Endothelial cell of umbilical vein (primary cell): Measurements from ENCODE around the gene TNS1. TPM values are rescaled to one million over a fixed set of nuclear protein-coding genes. Genes with fewer than 3 reads are reported as not detected.

Experiments
- BruUV-seq: library from RNA; stranded (reverse); fragments of 400-500 nt; replicated peaks from 2 replicates; lab custom pipeline; 2021; lab: Mats Ljungman, UMichigan
- CTCF ChIA-PET: fragments of 300-600, 350-600 bp; sonication (Branson Sonifier 250); formaldehyde crosslinking; loops from one replicate; lab custom pipeline; 2021; ENCODE audit warnings: antibody characterized with exemption, inconsistent platforms; lab: Charles Lee
- POLR2A ChIA-PET: fragments of 300-600, 350-600 bp; sonication (Branson Sonifier 250); formaldehyde crosslinking; loops from one replicate; lab custom pipeline; 2021; ENCODE audit warnings: antibody characterized with exemption, inconsistent platforms; lab: Charles Lee
- DNase-seq: peaks from one replicate; pipeline ENCODE4 v3.0.0-alpha.2; 2011; ENCODE audit warnings: low read depth, low spot score
- FAIRE-seq: peaks from 2 replicates; lab custom pipeline; 2011; peaks lifted over from hg19 to GRCh38; lab: Jason Lieb, UNC
- H2AFZ ChIP-seq: 2 replicates; pipeline ENCODE4 v1.6.0; 2012; ENCODE audit warnings: low read depth, low read length, control low read depth, inconsistent platforms
- H3K27ac ChIP-seq: 2 replicates; pipeline ENCODE4 v1.5.1; 2011; ENCODE audit warnings: low read depth, mild to moderate bottlenecking, control low read depth, low read length, moderate library complexity; ENCODE audit not compliant: insufficient read depth
- H3K27me3 ChIP-seq, 2 experiments: 2 replicates each; pipeline versions ENCODE4 v1.6.0 to v1.6.1; 2011; ENCODE audit warnings: low read length in 2 of 2, mixed read lengths in 1 of 2; ENCODE audit not compliant: control insufficient read depth in 2 of 2, insufficient read depth in 2 of 2
- H3K36me3 ChIP-seq, 2 experiments: 2 replicates in 1 of 2; 3 replicates in 1 of 2; pipeline ENCODE4 v1.5.1; 2011; ENCODE audit warnings: low read length in 2 of 2, mild to moderate bottlenecking in 1 of 2, moderate library complexity in 1 of 2; ENCODE audit not compliant: control insufficient read depth in 2 of 2, insufficient read depth in 2 of 2; ENCODE audit errors: extremely low read depth in 1 of 2
- H3K4me1 ChIP-seq: 3 replicates; pipeline ENCODE4 v1.5.1; 2011; ENCODE audit warnings: mild to moderate bottlenecking, low read length; ENCODE audit not compliant: control insufficient read depth, insufficient read depth; ENCODE audit errors: extremely low read depth
- H3K4me2 ChIP-seq: 2 replicates; pipeline ENCODE4 v1.6.1; 2011; ENCODE audit warnings: low read length, control low read depth, mixed read lengths; ENCODE audit not compliant: insufficient read depth
- H3K4me3 ChIP-seq, 3 experiments: fragments of 200-600 bp in 1 of 3; sonication (generic), shearing (Covaris generic) in 1 of 3; replicated peaks in 1 of 3; 2 replicates each; pipeline ENCODE4 v1.5.1; 2011 to 2016; ENCODE audit warnings: control low read depth in 3 of 3, low read length in 3 of 3, mild to moderate bottlenecking in 2 of 3, inconsistent platforms in 1 of 3, low read depth in 1 of 3, moderate library complexity in 1 of 3; ENCODE audit not compliant: insufficient read depth in 1 of 3
- H3K79me2 ChIP-seq: 2 replicates; pipeline ENCODE4 v1.6.0; 2012; ENCODE audit warnings: low read length, inconsistent platforms; ENCODE audit not compliant: control insufficient read depth, insufficient read depth
- H3K9ac ChIP-seq: replicated peaks from 2 replicates; pipeline ENCODE3; 2011; ENCODE audit warnings: low read length, control low read depth; ENCODE audit not compliant: insufficient read depth; ENCODE audit errors: extremely low read depth
- H3K9me1 ChIP-seq: replicated peaks from 3 replicates; pipeline ENCODE4 v1.6.0; 2011; ENCODE audit warnings: mild to moderate bottlenecking, low read length; ENCODE audit not compliant: control insufficient read depth, insufficient read depth; ENCODE audit errors: extremely low read depth
- H3K9me3 ChIP-seq: replicated peaks from 2 replicates; pipeline ENCODE4 v1.5.1; 2012; ENCODE audit warnings: low read length, inconsistent platforms; ENCODE audit not compliant: control insufficient read depth, insufficient read depth
- H4K20me1 ChIP-seq: replicated peaks from 2 replicates; pipeline ENCODE3; 2011; ENCODE audit warnings: mild to moderate bottlenecking, low read length; ENCODE audit not compliant: control insufficient read depth, insufficient read depth; ENCODE audit errors: extremely low read depth
- CTCF ChIP-seq, 2 donors: IDR thresholded peaks; 1 replicate in 1 of 2; 2 replicates in 1 of 2; pipeline ENCODE4 v1.5.1; 2011; ENCODE audit warnings: low read length in 2 of 2, mild to moderate bottlenecking in 2 of 2, moderate library complexity in 2 of 2, control low read depth in 1 of 2, inconsistent platforms in 1 of 2, low read depth in 1 of 2; ENCODE audit not compliant: insufficient read depth in 1 of 2; ENCODE audit errors: extremely low read depth in 1 of 2
- EZH2 ChIP-seq: IDR thresholded peaks from 2 replicates; pipeline ENCODE4 v1.6.1; 2012; ENCODE audit warnings: borderline replicate concordance, low read depth, mild to moderate bottlenecking, moderate library complexity, low read length, inconsistent platforms; ENCODE audit not compliant: severe bottlenecking
- FOS ChIP-seq: IDR thresholded peaks from 2 replicates; pipeline ENCODE4 v1.6.1; 2011; ENCODE audit warnings: mild to moderate bottlenecking, low read length, moderate library complexity, borderline replicate concordance; ENCODE audit not compliant: insufficient read depth
- GATA2 ChIP-seq: IDR thresholded peaks from 2 replicates; pipeline ENCODE4 v1.7.0; 2011; ENCODE audit warnings: low read depth, mild to moderate bottlenecking, moderate library complexity, mixed read lengths, low read length; ENCODE audit not compliant: insufficient read length, insufficient read depth
- JUN ChIP-seq: IDR thresholded peaks from 2 replicates; pipeline ENCODE4 v1.6.1; 2011; ENCODE audit warnings: borderline replicate concordance, low read depth; ENCODE audit not compliant: insufficient read length, insufficient read depth
- MAX ChIP-seq: IDR thresholded peaks from 2 replicates; pipeline ENCODE4 v1.6.1; 2011; ENCODE audit not compliant: insufficient read depth, insufficient read length
- MYC ChIP-seq: IDR thresholded peaks from one replicate; pipeline ENCODE4 v1.6.1; 2011; ENCODE audit warnings: mild to moderate bottlenecking, low read depth, low read length
- POLR2A ChIP-seq: IDR thresholded peaks from 2 replicates; pipeline ENCODE4 v1.6.1; 2012; ENCODE audit warnings: low read depth, mild to moderate bottlenecking, control low read depth, low read length
- POLR2AphosphoS5 ChIP-seq: IDR thresholded peaks from 2 replicates; pipeline ENCODE4 v1.6.1; 2012; ENCODE audit warnings: low read depth, mild to moderate bottlenecking, control low read depth, low read length, moderate library complexity; ENCODE audit not compliant: insufficient read depth
- dilution Hi-C: fragments of 300-500 bp; cut with MboI; formaldehyde crosslinking; loops from one replicate; pipeline ENCODE4 v1.15.0; 2019; ENCODE audit warnings: low sequenced_read_pairs; ENCODE audit not compliant: extremely low pct_ligation_motif_present
- intact Hi-C: fragments of 100-400 bp; cut with micrococcal nuclease; formaldehyde crosslinking; loops from one replicate; pipeline ENCODE4 v1.10.0; 2022
- polyA plus RNA-seq, 4 experiments: library from polyadenylated mRNA; depleted of rRNA in 3 of 4; stranded (reverse) in 3 of 4; unstranded in 1 of 4; fragments of >200 nt; gene quantifications; 2 replicates each; pipeline versions ENCODE4 v1.2.1 to v1.2.3, GENCODE V29; 2011 to 2012; ENCODE audit warnings: missing spikeins in 1 of 4
- total RNA-seq: library from RNA; stranded (reverse); gene quantifications from 2 replicates; pipeline ENCODE4 v1.2.3, GENCODE V29; 2021

The TNS1 gene
- total and polyA plus RNA-seq, 2 donors (not counting 3 experiments of a cell fraction or from before 2014, with no cell fraction given), result 11.0 to 52.1 TPM

DNA sequence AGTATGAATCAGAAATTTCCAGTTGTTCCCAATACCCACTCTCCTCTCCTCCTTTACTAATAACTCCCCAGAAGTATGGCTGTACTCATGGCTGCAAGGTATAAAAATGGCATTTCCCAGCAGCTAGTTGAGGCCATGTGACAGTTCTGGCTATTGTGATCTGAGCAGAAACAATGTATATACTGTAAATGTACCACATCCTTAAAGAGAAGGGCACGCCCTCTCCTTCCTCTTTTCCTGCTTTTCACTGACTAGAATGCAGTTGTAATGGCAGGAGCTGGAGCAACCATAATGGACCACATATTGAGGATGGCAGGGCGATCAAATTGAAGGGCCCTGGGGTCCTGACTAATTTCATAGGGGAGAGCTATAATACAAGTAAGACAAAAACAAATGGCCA lies 211.2 kb downstream of the TNS1 start:
- intact Hi-C loops (no loop called here), dilution Hi-C loops (no loop called here)
- ChIA-PET POLR2A (no interaction called here), CTCF (interaction anchor here (0.5 to 10.3 kb wide), 14 partner anchors 8 to 832 kb away, joined by 3 to 341 read pairs (median 6); partner anchors contain the start of gene RUFY4)
- Histone ChIP-seq H3K79me2 (no peaks in the 10 kb centered on the region), H3K4me2 (no peak overlapping the region), H3K9ac (no peak overlapping the region), H3K9me3 (no peaks in the 10 kb centered on the region), H4K20me1 (no peaks in the 10 kb centered on the region), H3K4me3 (no peak overlapping the region), H3K27ac (no peak overlapping the region), H3K4me1 (no peaks in the 10 kb centered on the region), H3K27me3 (no peaks in the 10 kb centered on the region), H2AFZ (no peak overlapping the region), H3K36me3 (no peaks in the 10 kb centered on the region), H3K9me1 (no peaks in the 10 kb centered on the region)
- no peak for TF ChIP-seq FOS
- TF ChIP-seq GATA2, result no peak
- no peak for TF ChIP-seq POLR2AphosphoS5
- TF ChIP-seq JUN, result no peak
- no peak for TF ChIP-seq MAX
- TF ChIP-seq EZH2, result no peak
- TF ChIP-seq MYC, result no peak
- no peak for TF ChIP-seq POLR2A
- TF ChIP-seq CTCF (IDR thresholded peaks at IDR 0.05; ENCODE audit: extremely low read depth in 1 of 2, insufficient read depth in 1 of 2, low read depth in 1 of 2, low read length in 2 of 2), result no peak
- FAIRE-seq, result no peak
- no peak for DNase-seq
- BruUV-seq, result no TSS peak
